SIG-M5 treated with dmso at 0.1 percent for 504 hours (cell line): ENCODE results near the gene CEP164.

Experiments
- DNase-seq: peaks from one replicate; lab custom pipeline; 2025; ENCODE audit not compliant: unreplicated experiment; lab: John Stamatoyannopoulos, UW

CEP164 gene

GRCh38 chr11:117417856-117418255, 90.2 kb downstream of the CEP164 start:
- DNase-seq, result no peak

DNA sequence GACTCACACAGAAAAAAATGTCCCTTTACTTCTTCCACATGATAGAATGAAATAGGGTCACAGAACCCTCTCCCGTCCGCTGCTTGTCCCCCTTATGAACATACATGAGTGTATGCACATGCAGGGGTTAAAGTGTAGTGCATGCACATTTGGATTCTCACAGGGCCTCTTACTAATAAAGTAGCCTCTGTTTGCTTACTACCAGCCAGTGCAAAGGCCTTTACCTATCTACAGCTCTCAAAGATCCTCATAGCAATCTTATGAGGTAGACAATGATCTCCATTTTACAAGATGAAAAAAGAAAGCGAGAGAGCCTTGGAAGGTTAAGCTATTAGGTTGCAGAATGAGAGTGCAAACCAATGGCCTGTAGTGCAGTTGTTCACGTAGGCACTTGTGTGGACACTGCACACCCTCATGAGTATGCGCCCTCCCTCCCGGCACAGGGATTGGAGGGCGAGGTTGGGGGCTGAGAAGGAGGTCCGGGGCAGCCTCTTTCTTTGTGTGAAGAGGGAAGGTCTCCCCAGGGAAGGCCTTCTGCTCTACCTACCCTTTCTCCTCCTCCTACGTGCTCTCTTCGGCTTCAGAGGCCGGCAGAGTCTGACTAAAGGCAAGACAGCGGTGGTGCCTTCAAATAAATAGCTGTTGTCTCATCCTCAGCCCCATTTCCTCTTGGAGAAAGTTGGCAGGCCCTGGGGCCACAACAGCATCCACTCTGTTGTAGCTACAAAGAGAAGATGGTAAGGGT, 91.3 kb downstream of the CEP164 start:
- no peak for DNase-seq

GRCh38 chr11:117419482-117420142, 92.0 kb downstream of the CEP164 start:
- DNase-seq, result no peak

DNA sequence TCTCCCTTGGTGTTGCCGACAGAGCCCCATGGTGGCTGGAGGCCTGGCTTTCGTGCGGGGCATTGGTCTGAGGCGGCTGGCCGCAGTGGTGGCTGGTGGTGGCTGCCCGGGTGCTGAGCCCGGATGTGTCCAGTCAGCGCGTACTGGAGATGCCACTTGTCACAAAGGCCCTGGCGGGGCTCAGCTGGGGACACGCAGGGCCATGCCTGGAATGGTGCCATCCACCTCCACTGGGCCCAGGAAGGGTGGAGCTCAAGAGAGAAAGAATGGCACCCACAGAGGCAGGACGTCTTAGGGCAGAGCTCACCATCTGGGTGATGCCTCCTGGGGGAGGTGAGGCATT, 92.5 kb downstream of the CEP164 start:
- no peak for DNase-seq

DNA sequence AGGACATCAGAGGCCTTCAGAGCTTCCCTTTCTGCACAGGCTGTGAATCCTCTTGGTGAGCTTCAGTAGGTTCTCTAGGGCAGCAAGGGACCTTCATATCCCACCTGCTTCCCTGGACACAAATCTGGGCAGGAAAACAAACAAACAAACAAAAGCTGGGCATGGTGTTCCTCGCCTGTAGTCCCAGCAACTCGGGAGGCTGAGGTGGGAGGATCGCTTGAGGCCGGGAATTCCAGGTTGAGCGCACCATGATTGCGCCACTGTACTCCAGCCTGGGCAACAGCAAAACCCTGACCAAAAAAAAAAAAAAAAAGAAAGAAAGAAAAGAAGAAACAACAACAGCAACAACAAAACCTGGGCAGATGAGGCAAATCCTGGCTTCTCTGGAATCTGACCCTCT, 92.9 kb downstream of the CEP164 start:
- no peak for DNase-seq

DNA sequence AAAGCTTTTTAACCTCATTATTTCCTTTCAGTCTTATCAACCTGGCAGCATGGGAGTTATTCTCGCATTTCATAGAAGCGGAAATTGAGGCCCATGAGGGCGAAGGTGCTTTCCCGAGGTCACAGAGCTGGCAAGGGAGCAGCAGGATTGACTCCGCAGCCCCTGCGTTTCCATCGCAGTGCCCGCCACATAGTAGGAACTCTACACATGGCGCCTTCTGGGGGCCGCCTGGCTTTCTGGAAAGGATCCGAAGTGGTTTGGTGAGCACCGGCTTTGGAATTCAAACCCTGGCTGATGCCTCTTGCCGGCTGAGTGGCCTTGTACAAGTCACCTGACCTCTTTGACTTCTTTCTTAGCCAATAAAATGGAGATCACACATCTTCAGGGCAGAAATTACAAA, 93.4 kb downstream of the CEP164 start:
- no peak for DNase-seq

DNA sequence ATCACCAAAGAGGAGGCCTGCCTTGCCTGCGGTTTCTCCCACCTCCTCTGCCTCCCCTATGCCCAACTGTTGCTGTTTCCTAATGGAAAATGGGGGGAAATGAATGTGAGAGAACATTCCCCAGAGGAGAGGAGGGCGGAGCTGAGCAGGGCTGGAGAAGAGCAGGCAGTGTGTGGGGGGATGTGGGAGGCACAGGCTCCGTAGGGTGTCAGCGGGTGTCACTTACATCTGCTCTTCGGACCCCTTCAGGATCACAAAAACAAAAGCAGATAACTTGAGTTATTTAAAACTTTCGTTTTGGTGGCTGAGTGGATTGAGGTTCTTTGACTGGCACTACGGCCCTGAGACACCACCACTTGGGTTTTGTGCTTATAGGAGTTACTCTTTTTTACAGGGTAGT, 93.8 kb downstream of the CEP164 start:
- DNase-seq, result no peak

DNA sequence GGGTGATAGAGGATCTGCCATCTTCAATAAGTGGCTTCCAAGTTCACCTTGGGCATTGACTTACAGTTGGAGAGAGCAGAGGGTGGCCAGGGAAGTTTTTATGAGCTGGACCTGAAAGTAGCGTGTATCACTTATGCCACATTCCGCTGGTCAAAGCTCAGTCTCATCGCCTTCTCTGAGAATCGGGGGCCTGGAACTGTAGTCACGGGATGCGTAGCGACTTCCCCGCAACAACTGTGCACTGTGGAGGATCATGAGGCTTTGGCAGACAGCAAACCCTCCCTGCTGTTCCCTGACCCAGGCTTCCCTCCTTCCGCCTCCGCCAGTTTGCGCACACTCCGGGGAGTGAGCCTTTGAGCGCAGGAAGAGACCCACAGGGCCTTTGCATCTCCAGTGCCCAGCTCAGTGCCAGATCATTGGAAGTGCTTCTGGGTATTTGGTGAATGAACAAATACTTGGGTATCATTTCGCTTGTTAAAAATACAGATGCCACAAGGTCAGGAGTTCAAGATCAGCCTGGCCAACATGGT, 95.5 kb downstream of the CEP164 start:
- no peak for DNase-seq

GRCh38 chr11:117424781-117425180, 97.1 kb downstream of the CEP164 start:
- no peak for DNase-seq

DNA sequence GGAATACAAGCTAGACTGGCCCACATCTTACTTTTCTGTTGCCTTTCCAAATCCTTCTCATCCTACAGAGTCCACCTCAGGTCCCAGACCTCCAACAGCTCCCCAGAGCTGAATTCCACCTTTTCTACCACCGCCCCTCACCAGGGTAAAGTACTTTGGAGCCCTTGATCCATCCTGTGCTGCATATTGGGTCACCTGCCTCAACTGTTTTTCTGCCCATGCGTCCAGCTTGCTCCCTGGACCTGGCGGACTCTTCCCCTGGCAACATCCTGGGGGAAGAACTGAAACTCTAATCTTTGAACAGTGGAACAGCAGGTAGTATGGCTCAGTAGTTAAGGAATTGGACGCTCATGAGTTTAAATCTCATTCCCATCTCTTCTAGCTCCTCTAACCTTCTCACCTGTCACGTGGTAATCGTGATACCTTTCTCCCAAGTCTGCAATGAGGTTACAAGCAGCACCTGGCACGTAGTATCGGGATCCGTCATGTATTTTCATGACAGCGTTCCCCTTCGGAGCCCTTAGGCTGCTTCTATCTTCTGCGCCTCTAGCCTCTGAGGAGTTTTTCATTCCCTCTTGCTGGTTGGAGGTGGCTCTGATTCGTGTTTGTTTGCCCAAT, 98.1 kb downstream of the CEP164 start:
- DNase-seq, result no peak

DNA sequence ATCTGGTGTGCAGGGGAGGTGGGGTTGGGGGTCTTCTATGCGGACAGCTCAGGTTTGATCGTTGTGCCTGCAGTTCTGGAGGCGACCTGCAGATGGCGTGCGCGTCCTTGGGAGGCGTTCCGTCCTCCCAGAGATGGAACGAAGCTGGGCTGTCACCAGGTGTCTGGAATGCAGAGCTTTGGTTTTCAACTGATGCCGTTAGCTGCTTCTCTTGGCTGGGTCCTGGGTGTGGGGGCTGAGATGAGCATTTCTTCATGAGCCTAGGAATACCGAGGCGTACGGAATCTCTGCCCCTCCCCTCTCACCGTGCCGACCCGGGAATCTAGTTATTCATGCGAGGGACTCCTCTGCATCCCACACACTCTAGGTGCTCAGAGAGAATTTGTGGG, 98.6 kb downstream of the CEP164 start:
- peak; percentile 11 for DNase-seq

DNA sequence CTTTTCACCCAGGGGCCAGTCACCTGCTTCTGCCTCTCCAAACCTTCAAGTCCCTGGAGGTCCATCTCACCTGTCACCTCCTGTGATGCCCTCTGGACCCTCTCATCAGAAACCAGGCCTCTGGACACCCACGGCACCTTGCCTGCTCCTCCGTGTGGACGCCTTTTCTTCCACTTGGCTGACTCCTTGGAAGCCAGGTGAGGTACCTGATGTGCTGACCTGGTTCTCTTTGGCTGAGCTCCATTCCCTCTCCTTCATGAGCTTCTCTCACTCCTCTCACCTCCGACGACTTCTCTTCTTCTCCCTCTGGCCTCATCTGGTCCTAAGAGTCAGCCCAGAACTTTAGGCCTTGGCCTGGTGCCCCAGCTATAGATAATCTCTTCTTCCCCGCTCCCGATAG, 99.3 kb downstream of the CEP164 start:
- DNase-seq, result no peak

DNA sequence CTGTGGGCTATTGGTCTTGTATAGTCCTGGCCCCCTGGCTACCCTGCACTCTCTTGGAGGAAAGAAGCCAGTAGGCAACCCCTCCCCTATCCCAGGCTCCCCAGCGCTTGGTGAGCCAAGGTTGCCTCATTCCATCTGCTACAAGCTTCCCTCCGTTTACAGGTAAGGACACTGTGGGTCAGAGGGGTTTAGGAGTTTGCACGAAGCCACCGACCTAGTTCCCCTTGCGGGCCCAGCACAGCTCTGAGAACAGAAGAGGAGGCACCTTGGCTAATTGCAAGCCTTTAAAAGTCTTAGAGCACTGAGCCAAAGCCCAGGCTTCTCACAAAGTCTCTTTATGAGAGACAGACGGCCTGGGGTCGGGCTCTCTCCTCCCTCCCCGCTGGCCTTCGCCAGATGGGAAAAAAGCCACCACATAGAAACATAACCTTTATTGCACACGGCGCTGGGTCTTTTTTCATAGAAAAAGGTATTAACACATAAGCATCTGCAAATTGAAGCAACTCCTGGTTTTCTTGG, 99.8 kb downstream of the CEP164 start:
- DNase-seq, result no peak

DNA sequence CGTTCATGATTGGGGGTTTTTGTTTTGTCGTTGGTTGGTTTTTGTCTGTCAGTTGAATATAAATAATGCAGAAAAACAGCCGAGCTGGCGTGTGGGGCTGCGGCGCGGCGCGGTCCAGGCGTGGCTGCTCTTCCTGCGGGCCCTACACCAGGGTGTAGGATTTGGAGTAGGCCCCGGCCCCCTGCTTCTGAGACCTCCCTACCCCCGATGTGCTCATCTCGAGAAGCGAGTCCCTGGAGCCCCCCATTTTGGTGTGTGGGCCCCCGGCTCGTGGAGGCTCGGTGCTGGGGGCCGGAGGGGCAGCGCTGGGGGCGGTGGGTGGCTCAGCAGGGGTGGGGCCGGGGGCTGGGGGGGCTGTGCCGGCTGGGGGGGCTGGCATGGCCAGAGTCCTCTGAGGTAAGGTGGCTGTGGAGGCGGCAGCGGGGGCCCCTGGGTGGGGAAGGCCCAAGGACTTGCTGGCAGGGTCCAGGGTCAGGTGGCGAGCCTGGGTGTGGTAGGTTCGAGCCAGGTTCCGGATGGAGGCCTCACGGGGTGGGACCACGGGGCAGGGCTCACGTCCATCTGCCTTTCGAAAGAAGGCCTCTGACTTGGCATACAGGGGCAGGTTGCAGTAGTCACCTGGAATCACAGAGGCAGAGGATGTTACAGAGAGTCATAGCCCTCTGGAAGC, 100.7 kb downstream of the CEP164 start:
- DNase-seq, result no peak

DNA sequence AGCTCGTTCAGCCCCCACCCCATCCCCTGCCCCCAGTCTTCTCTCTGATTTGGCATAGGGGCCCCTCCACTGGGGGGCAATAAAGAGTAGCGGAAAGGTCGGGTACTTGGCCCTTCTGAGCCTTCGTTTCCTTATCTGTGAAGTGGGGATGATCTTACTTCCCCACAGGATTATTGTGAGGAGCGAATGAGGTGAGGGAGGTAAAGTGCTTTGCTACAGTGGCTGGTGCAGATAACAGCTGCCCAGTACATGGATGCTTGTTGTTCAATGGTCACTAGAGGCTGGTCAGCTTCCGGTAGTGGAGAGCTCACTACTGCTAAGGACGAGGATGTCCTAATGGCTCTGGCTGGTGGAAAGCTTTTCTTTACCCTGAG, 101.2 kb downstream of the CEP164 start:
- no peak for DNase-seq

- no peak for DNase-seq
These were observed 102.8 kb downstream of the CEP164 start for GRCh38 chr11:117430293-117430955.

- DNase-seq, result no peak
These were observed 103.8 kb downstream of the CEP164 start for GRCh38 chr11:117431436-117431835.

- DNase-seq, result no peak
These were observed 106.1 kb downstream of the CEP164 start for GRCh38 chr11:117433717-117434116.

DNA sequence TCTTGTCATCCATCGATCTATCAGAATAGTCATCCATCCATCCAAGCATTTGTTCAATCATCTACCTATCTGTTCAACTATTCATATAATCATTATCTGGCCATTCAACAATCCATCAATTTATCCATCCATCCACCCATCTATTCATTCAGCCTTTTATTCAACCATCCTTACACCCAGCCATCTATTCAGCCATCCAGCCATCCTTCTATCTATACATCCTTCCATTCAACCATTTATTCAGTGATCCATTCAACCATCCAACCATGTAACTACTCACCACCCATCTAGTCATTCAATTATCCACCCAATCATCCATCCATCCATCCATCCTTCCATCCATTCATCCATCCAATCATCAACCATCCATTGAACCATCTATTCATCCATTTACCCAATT, 106.8 kb downstream of the CEP164 start:
- DNase-seq, result no peak

DNA sequence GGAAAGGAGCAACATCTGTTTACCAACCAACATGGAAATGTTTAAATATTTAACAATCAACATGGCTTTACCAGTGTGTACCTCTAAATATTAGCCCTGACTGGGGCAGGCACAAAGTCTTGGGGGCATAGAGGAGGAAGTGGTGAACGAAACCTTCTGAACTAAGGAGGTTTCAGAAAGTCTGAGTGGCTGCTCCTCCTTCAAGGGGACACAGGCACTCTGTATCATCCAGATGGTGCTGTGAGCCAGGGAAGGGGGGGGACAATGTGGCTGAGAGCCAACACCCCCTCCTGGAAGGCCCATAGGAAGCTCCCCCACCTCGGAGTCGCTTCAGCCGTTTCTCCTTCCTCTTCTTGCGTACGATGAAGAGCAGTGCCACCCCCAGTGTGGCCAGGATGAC, 107.7 kb downstream of the CEP164 start:
- DNase-seq, result no peak
